GM12878 (cell line): ENCODE results near the gene SNCAIP. TPM values are rescaled to one million over a fixed set of nuclear protein-coding genes. Genes with fewer than 3 reads are reported as not detected.

Experiments
- BCL3 ChIP-seq: IDR thresholded peaks from 2 replicates; pipeline ENCODE4 v1.6.1; 2011; ENCODE audit warnings: borderline replicate concordance, low read depth, mild to moderate bottlenecking, moderate library complexity, low read length; ENCODE audit not compliant: insufficient read depth, poor library complexity, severe bottlenecking
- IRF5 ChIP-seq: fragments of 450-650 bp; IDR thresholded peaks from 2 replicates; pipeline ENCODE4 v1.6.1; 2017; ENCODE audit warnings: borderline replicate concordance
- PKNOX1 ChIP-seq: fragments of 450-650 bp; IDR thresholded peaks from 2 replicates; pipeline ENCODE4 v1.6.1; 2016; ENCODE audit warnings: mild to moderate bottlenecking
- RUNX3 ChIP-seq: IDR thresholded peaks from 2 replicates; pipeline ENCODE4 v1.6.1; 2012; ENCODE audit warnings: low read length, inconsistent platforms
- SUPT20H ChIP-seq: IDR thresholded peaks from 2 replicates; pipeline ENCODE4 v1.6.1; 2011; ENCODE audit warnings: low read depth, mild to moderate bottlenecking, low read length, moderate library complexity, borderline replicate concordance; ENCODE audit not compliant: control insufficient read depth
- TCF12 ChIP-seq: IDR thresholded peaks from 2 replicates; pipeline ENCODE4 v1.6.1; 2011; ENCODE audit warnings: low read depth, mild to moderate bottlenecking, low read length
- ZNF274 ChIP-seq: IDR thresholded peaks from one replicate; pipeline ENCODE4 v1.8.0; 2011; ENCODE audit not compliant: insufficient read length, insufficient read depth
- polyA plus RNA-seq, 11 experiments: library from polyadenylated mRNA; depleted of rRNA in 4 of 11; unstranded in 6 of 11; stranded (reverse) in 5 of 11; fragments of >200 nt; fragmentation: Nextera tagmentation in 4 of 11; fragmentation: Illumina TruSeq in 1 of 11; extraction: Ambion mirVana in 4 of 11; extraction: Trizol in 1 of 11; gene quantifications; 1 replicate in 1 of 11; 2 replicates in 10 of 11; pipeline versions ENCODE4 v1.2.1 to v1.2.3, GENCODE V29; 2011 to 2016; ENCODE audit warnings: inconsistent platforms in 2 of 11, missing spikeins in 2 of 11, low read depth in 1 of 11
- total RNA-seq, 4 experiments: library from RNA; depleted of rRNA in 3 of 4; stranded (reverse); fragments of >200 nt in 3 of 4; fragmentation: Illumina TruSeq in 1 of 4; extraction: Trizol in 1 of 4; gene quantifications; 2 replicates each; pipeline versions ENCODE4 v1.2.1 to v1.2.3, GENCODE V29; 2013 to 2021
- TF ChIP-seq, protein P1 (sequence below): IDR thresholded peaks from 2 replicates; pipeline ENCODE4 v1.6.1; 2012; ENCODE audit warnings: improper control_type of control experiment, low read depth, low read length; ENCODE audit not compliant: insufficient replicate concordance

Gene SNCAIP
- total and polyA plus RNA-seq, 10 of the 15 experiments (the other 5 are each of a cell fraction or from before 2014, with no cell fraction given), result 0.03 to 0.62 (median 0.16) TPM; not detected in 1

DNA sequence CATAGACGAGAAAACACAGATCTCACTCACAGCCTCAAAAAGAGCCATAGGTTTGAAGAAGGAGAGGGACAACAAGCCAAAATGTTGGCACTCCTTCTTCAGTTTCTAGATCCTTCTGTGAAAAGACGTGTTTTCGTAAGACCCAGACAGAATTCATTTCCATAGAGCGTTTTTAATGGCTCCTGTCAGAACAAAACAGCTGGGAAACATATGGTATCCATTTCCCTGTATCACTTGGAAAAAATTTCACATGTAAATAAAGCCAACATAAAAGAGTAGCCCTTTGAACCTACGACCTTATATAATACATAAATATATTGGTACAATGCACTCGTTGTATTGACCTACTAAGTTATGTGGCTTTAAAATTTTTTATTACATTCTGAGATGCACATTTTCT is 108.1 kb downstream of the SNCAIP start (continued):
- TF ChIP-seq, protein P1, sequence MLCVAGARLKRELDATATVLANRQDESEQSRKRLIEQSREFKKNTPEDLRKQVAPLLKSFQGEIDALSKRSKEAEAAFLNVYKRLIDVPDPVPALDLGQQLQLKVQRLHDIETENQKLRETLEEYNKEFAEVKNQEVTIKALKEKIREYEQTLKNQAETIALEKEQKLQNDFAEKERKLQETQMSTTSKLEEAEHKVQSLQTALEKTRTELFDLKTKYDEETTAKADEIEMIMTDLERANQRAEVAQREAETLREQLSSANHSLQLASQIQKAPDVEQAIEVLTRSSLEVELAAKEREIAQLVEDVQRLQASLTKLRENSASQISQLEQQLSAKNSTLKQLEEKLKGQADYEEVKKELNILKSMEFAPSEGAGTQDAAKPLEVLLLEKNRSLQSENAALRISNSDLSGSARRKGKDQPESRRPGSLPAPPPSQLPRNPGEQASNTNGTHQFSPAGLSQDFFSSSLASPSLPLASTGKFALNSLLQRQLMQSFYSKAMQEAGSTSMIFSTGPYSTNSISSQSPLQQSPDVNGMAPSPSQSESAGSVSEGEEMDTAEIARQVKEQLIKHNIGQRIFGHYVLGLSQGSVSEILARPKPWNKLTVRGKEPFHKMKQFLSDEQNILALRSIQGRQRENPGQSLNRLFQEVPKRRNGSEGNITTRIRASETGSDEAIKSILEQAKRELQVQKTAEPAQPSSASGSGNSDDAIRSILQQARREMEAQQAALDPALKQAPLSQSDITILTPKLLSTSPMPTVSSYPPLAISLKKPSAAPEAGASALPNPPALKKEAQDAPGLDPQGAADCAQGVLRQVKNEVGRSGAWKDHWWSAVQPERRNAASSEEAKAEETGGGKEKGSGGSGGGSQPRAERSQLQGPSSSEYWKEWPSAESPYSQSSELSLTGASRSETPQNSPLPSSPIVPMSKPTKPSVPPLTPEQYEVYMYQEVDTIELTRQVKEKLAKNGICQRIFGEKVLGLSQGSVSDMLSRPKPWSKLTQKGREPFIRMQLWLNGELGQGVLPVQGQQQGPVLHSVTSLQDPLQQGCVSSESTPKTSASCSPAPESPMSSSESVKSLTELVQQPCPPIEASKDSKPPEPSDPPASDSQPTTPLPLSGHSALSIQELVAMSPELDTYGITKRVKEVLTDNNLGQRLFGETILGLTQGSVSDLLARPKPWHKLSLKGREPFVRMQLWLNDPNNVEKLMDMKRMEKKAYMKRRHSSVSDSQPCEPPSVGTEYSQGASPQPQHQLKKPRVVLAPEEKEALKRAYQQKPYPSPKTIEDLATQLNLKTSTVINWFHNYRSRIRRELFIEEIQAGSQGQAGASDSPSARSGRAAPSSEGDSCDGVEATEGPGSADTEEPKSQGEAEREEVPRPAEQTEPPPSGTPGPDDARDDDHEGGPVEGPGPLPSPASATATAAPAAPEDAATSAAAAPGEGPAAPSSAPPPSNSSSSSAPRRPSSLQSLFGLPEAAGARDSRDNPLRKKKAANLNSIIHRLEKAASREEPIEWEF, result no peak
- no peak for TF ChIP-seq PKNOX1
- no peak for TF ChIP-seq IRF5
- TF ChIP-seq TCF12, result no peak
- TF ChIP-seq BCL3, result no peak
- no peak for TF ChIP-seq SUPT20H
- TF ChIP-seq RUNX3, result no peak
- no peak for TF ChIP-seq ZNF274
